Measurements from ENCODE around the gene SORCS3.

- TF ChIP-seq EZH2 (IDR thresholded peaks at IDR 0.05) (no peak), POLR2AphosphoS5 (IDR thresholded peaks at IDR 0.05; ENCODE audit: borderline replicate concordance, low read depth, low read length) (no peak)
These were observed 296.9 kb downstream of the SORCS3 start for GRCh38 chr10:104938031-104938430.
